Psoas muscle (tissue), 8 donors: ENCODE results near the gene CLCA1. TPM values are rescaled to one million over a fixed set of nuclear protein-coding genes. Genes with fewer than 3 reads are reported as not detected.
A peak's percentile ranks its signal among the peaks of the same experiment; 100 is the strongest.

Experiments used
- ATAC-seq, 4 donors: fragments of 200-7000 bp; cut with Tn5 transposase; one replicate each; pipeline ENCODE4 v1.9.1; 2020; ENCODE audit warnings: moderate library complexity in 3 of 4, mild to moderate bottlenecking in 2 of 4
- DNase-seq, 2 donors: peaks; one replicate each; pipeline ENCODE4 v3.0.0-alpha.2; 2020
- H3K27ac ChIP-seq: fragments of 200-600 bp; one replicate; pipeline ENCODE4 v1.8.0; 2022
- H3K27me3 ChIP-seq, 3 donors: fragments of 200-600 bp in 1 of 3; one replicate each; pipeline versions ENCODE4 v1.6.1 to v1.8.0; 2013 to 2022; ENCODE audit warnings: low read length in 2 of 3, mild to moderate bottlenecking in 2 of 3, moderate library complexity in 1 of 3; ENCODE audit not compliant: insufficient read depth in 3 of 3
- H3K36me3 ChIP-seq, 2 donors: fragments of 200-600 bp in 1 of 2; one replicate each; pipeline versions ENCODE4 v1.6.1 to v1.8.0; 2013 to 2022; ENCODE audit warnings: low read depth in 1 of 2, mild to moderate bottlenecking in 1 of 2, moderate library complexity in 1 of 2; ENCODE audit not compliant: insufficient read depth in 1 of 2
- H3K4me1 ChIP-seq: fragments of 200-600 bp; one replicate; pipeline ENCODE4 v1.8.0; 2022
- H3K4me3 ChIP-seq: fragments of 200-600 bp; one replicate; pipeline ENCODE4 v1.8.0; 2022; ENCODE audit warnings: mild to moderate bottlenecking
- H3K9me3 ChIP-seq: fragments of 200-600 bp; one replicate; pipeline ENCODE4 v1.8.0; 2022
- CTCF ChIP-seq: fragments of 200-600 bp; IDR thresholded peaks from one replicate; pipeline ENCODE4 v1.8.0; 2022; ENCODE audit warnings: antibody characterized with exemption
- WGBS, 3 donors: extraction: QIAGEN DNeasy Blood & Tissue Kit; methylation state at CpG; one replicate each; pipeline versions ENCODE4 v1.1.6 to v1.1.7; 2013; 5-methylcytosine and 5-hydroxymethylcytosine counted together
- intact Hi-C, 2 donors: fragments of 100-400 bp; cut with DNase I; formaldehyde crosslinking; loops; one replicate each; pipeline versions ENCODE4 v1.11.0 to v1.14.2; 2022
- polyA plus RNA-seq, 3 donors: library from polyadenylated mRNA; stranded (reverse); fragments of 200-250 nt; gene quantifications; one replicate each; pipeline ENCODE4 v1.2.3, GENCODE V29; 2013
- total RNA-seq, 4 donors: library from RNA; stranded (reverse); fragmentation: NEBNext Ultra II Directional in 2 of 4; extraction: Animal tissue kit (Norgen Biotek cat#: 25700) in 2 of 4; gene quantifications; one replicate each; pipeline versions ENCODE4 v1.2.1 to v1.2.4, GENCODE V29; 2021 to 2023
- donor health status: healthy with polysubstance abuse.
- donor health status: DM: no; HTN: no; CAD: no; lungs with moderate emphysema.
- donor health status: Bipolar disorder and iron deficiency.
- donor health status: healthy.
- donor health status: DM: yes; HTN: yes; CAD: no.
- donor health status: DM: no; HTN: no; CAD: no.
- donor health status: DM: no; HTN: no; CAD: no.
- donor health status: DM: yes; HTN: yes; CAD: no.

The CLCA1 gene
- total and polyA plus RNA-seq, 7 donors: 0.03 to 0.09 (median 0.07) TPM; not detected in 4

GRCh38 chr1:86505564-86505902 lies 36.8 kb downstream of the CLCA1 start:
- H3K27ac ChIP-seq: no peak overlapping the region
- WGBS, 3 donors: 42 to 50% (median 49%) methylated on average over 4 of the region's 4 CpGs
- H3K9me3 ChIP-seq: no peaks in the 10 kb centered on the region
- H3K27me3 ChIP-seq: no peaks in the 10 kb centered on the region
- DNase-seq: no peak
- peaks cover under 1% of the 10 kb centered on the region for H3K4me1 ChIP-seq
- no peak for TF ChIP-seq CTCF
- no peak for ATAC-seq
- no peak overlapping the region for H3K4me3 ChIP-seq
- H3K36me3 ChIP-seq: no peaks in the 10 kb centered on the region
- intact Hi-C loops: no loop called here

DNA sequence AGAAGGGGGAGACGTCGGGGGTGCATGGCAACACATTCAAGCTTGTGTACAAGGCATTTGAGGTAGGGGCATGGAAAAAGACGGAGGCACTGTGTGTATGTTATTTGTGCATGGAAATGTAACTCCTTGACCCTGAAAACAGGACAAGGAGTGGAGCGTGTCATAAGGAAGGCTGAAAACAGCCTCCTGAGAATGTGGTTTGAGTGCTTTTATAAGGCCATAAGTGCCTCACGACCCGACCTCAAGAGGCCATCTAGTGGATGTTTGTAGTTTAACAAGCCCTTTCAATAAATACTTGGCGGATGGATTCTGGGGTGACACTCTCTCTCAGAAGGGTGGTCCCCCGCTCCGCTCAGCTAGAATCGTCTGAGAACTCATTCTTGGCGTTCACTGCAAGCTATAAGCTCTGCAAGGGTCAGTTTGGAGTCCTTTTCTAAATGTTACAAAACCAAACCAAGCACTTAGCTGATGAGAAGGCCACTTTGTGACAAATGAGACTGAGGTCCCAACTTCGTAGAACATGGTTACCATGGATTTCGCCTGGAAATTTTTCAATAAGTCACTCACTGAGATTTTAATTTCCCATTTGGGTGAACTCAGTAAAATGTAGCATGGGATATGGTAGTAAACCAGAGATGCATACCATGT lies 39.3 kb downstream of the CLCA1 start:
- TF ChIP-seq CTCF: peak; percentile 34
- Histone ChIP-seq H3K27ac (no peak overlapping the region), H3K27me3 (no peaks in the 10 kb centered on the region), H3K36me3 (no peaks in the 10 kb centered on the region), H3K9me3 (no peaks in the 10 kb centered on the region), H3K4me1 (no peaks in the 10 kb centered on the region), H3K4me3 (no peak overlapping the region)
- intact Hi-C loops: loop anchor here in 1 of 2 donors (2.0 kb wide), 1 partner anchor 129 kb away; no protein-coding TSS in a partner anchor
- 48 to 56% (median 48%) methylated on average over 13 of the region's 13 CpGs for WGBS, 3 donors
- no peak for DNase-seq
- ATAC-seq: no peak

- ATAC-seq: no peak
- H3K27me3 ChIP-seq: no peaks in the 10 kb centered on the region
- DNase-seq: no peak
- WGBS, 3 donors: 80 to 85% (median 83%) methylated on average over 2 of the region's 2 CpGs
- no peaks in the 10 kb centered on the region for H3K4me1 ChIP-seq
- intact Hi-C loops: loop anchor here in 1 of 2 donors (2.0 kb wide), 1 partner anchor 130 kb away; no protein-coding TSS in a partner anchor
- no peaks in the 10 kb centered on the region for H3K9me3 ChIP-seq
- TF ChIP-seq CTCF: no peak
- H3K36me3 ChIP-seq: no peaks in the 10 kb centered on the region
- no peak overlapping the region for H3K4me3 ChIP-seq
- H3K27ac ChIP-seq: no peak overlapping the region
Measured at GRCh38 chr1:86508583-86508969, 39.8 kb downstream of the CLCA1 start.

DNA sequence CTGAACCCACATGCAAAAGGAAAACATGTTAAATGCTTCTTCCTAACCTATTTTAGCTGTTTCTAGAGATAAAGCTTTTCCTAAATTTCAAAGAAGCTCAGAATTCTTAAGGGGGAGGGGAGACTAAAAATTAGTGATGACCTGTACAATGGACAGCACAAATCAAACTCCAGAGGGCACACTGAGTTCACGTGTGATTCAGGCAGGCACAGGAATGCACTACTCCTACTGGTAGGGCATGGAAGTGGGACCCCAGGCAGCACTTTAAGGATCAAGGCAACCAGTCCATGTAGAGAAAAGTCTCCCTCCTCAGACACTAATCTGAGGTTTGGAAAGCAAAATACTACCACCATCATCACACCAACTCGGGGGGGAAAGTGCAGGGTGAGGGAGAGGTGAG lies 46.9 kb downstream of the CLCA1 start:
- Histone ChIP-seq H3K27me3 (no peaks in the 10 kb centered on the region), H3K27ac (no peak overlapping the region), H3K4me1 (no peaks in the 10 kb centered on the region), H3K4me3 (no peak overlapping the region), H3K9me3 (no peaks in the 10 kb centered on the region), H3K36me3 (no peaks in the 10 kb centered on the region)
- WGBS, 3 donors: 43 to 49% (median 44%) methylated on average over 2 of the region's 2 CpGs
- ATAC-seq: peak in 1 of 4 donors; percentile 60
- intact Hi-C loops: no loop called here
- DNase-seq: no peak
- TF ChIP-seq CTCF: peak; percentile 29

- TF ChIP-seq CTCF: no peak
- 91 to 100% (median 100%) methylated on average over 1 of the region's 1 CpG for WGBS, 3 donors
- H3K27ac ChIP-seq: no peak overlapping the region
- intact Hi-C loops: no loop called here
- H3K36me3 ChIP-seq: no peaks in the 10 kb centered on the region
- H3K4me3 ChIP-seq: no peak overlapping the region
- ATAC-seq (no peak), DNase-seq (no peak)
- H3K4me1 ChIP-seq: no peaks in the 10 kb centered on the region
- no peaks in the 10 kb centered on the region for H3K27me3 ChIP-seq
- no peaks in the 10 kb centered on the region for H3K9me3 ChIP-seq
Measured at GRCh38 chr1:86516335-86516734, 47.6 kb downstream of the CLCA1 start.
